Loucy (cell line): ENCODE results near the gene DNAJC5G.

Experiments used
- H2AFZ ChIP-seq: fragments of 200-600 bp; sonication (generic); 2 replicates; pipeline ENCODE4 v1.6.0; 2016; ENCODE audit warnings: antibody characterized with exemption, mild to moderate bottlenecking, low read length, moderate library complexity
- H3F3A ChIP-seq: fragments of 200-600 bp; 2 replicates; pipeline ENCODE4 v1.6.0; 2016; ENCODE audit warnings: antibody characterized with exemption, low read depth, mild to moderate bottlenecking
- H3K27me3 ChIP-seq: fragments of 200-600 bp; sonication (generic); 2 replicates; pipeline ENCODE4 v1.6.1; 2014; ENCODE audit warnings: low read length, mild to moderate bottlenecking; ENCODE audit not compliant: insufficient read depth, poor library complexity, severe bottlenecking
- H3K36me3 ChIP-seq: fragments of 200-600 bp; sonication (generic); 2 replicates; pipeline ENCODE4 v1.6.1; 2016; ENCODE audit warnings: low read length; ENCODE audit not compliant: insufficient read depth
- H3K4me1 ChIP-seq: fragments of 200-600 bp; sonication (generic); 2 replicates; pipeline ENCODE4 v1.5.1; 2014; ENCODE audit warnings: low read length, mild to moderate bottlenecking; ENCODE audit not compliant: insufficient read depth, poor library complexity, severe bottlenecking
- H3K4me2 ChIP-seq: fragments of 200-600 bp; sonication (generic); 2 replicates; pipeline ENCODE4 v1.6.0; 2014; ENCODE audit warnings: antibody characterized with exemption, low read length, low read depth, mild to moderate bottlenecking; ENCODE audit not compliant: poor library complexity, severe bottlenecking
- H3K4me3 ChIP-seq: fragments of 200-600 bp; sonication (generic); 2 replicates; pipeline ENCODE4 v1.5.1; 2014; ENCODE audit warnings: low read length, mild to moderate bottlenecking, mixed read lengths; ENCODE audit not compliant: poor library complexity, severe bottlenecking
- H3K79me2 ChIP-seq: fragments of 200-600 bp; sonication (generic); 2 replicates; pipeline ENCODE4 v1.6.1; 2014; ENCODE audit warnings: low read length; ENCODE audit not compliant: insufficient read depth
- H3K9ac ChIP-seq: fragments of 200-600 bp; sonication (generic); 2 replicates; pipeline ENCODE4 v1.6.0; 2014; ENCODE audit warnings: mild to moderate bottlenecking, low read depth, low read length, moderate library complexity; ENCODE audit not compliant: poor library complexity, severe bottlenecking
- H3K9me2 ChIP-seq: fragments of 200-600 bp; sonication (generic); replicated peaks from 2 replicates; pipeline ENCODE4 v1.6.1; 2016; ENCODE audit warnings: low read depth, low read length, mixed read lengths
- H3K9me3 ChIP-seq: fragments of 200-600 bp; sonication (generic); 2 replicates; pipeline ENCODE4 v1.6.1; 2014; ENCODE audit warnings: mild to moderate bottlenecking, antibody characterized with exemption, low read length, low read depth; ENCODE audit not compliant: insufficient read depth
- H4K20me1 ChIP-seq: fragments of 200-600 bp; sonication (generic); 2 replicates; pipeline ENCODE4 v1.6.0; 2014; ENCODE audit warnings: antibody characterized with exemption, low read length, mild to moderate bottlenecking; ENCODE audit not compliant: insufficient read depth, poor library complexity, severe bottlenecking
- CTCF ChIP-seq: fragments of 200-600 bp; sonication (generic); conservative IDR thresholded peaks from 2 replicates; pipeline ENCODE4 v1.5.1; 2014; ENCODE audit warnings: mild to moderate bottlenecking, antibody characterized with exemption, low read length
- EZH2phosphoT487 ChIP-seq: fragments of 200-600 bp; IDR thresholded peaks from 2 replicates; pipeline ENCODE4 v1.6.1; 2018; ENCODE audit warnings: antibody characterized with exemption, mild to moderate bottlenecking, moderate library complexity, borderline replicate concordance

DNAJC5G gene

GRCh38 chr2:27307545-27308358 is 32.5 kb downstream of the DNAJC5G start:
- Histone ChIP-seq H3K4me3 (no peak overlapping the region), H3K9ac (no peak overlapping the region), H4K20me1 (no peaks in the 10 kb centered on the region), H3K4me1 (no peaks in the 10 kb centered on the region), H3K9me3 (no peaks in the 10 kb centered on the region), H3K79me2 (no peaks in the 10 kb centered on the region), H3K27me3 (no peaks in the 10 kb centered on the region), H3K9me2 (no peaks in the 10 kb centered on the region), H2AFZ (no peak overlapping the region), H3K4me2 (no peak overlapping the region), H3K36me3 (no peaks in the 10 kb centered on the region), H3F3A (no peaks in the 10 kb centered on the region)
- TF ChIP-seq EZH2phosphoT487: no peak
- TF ChIP-seq CTCF: no peak

DNA sequence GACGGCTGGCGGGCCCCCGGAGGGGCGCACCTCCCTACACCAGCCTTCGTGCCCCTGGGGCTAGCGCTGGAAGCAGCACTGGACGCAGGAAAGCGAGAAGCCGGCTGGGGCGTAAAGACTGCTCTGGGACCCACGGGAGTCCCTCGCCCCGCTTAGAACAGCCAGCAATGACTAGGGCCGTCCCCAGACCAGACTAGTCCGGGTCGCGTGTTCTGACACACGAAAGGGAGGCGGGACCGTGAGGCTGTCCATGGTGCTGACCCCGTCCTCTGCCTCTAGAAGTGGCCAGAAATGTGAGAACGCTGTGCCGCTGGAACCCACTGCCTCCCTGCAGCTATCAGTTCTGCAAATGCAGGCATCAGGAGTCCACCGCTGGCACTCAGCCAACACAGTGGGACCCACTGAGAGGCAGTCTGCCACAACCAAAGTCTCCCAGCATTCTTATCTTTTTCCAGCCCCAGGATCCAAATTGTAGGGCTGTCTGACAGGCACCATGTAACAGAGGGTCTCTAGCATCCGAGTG is 33.2 kb downstream of the DNAJC5G start, which contains the start of gene UCN:
TSS of gene UCN (minus strand) at position 87 of the 523 bp plus-strand sequence. CDS start 550 bp downstream, outside the sequence.
- Histone ChIP-seq H3K9me2 (no peaks in the 10 kb centered on the region), H3K9ac (no peak within 1 kb of the TSS), H3F3A (no peaks in the 10 kb centered on the region), H3K9me3 (no peaks in the 10 kb centered on the region), H3K4me3 (no peak within 1 kb of the TSS), H2AFZ (no peak within 1 kb of the TSS), H3K27me3 (no peaks in the 10 kb centered on the region), H4K20me1 (no peaks in the 10 kb centered on the region), H3K36me3 (no peaks in the 10 kb centered on the region), H3K79me2 (no peaks in the 10 kb centered on the region), H3K4me2 (no peak within 1 kb of the TSS), H3K4me1 (no peaks in the 10 kb centered on the region)
- TF ChIP-seq EZH2phosphoT487 (no peak), CTCF (no peak)

DNA sequence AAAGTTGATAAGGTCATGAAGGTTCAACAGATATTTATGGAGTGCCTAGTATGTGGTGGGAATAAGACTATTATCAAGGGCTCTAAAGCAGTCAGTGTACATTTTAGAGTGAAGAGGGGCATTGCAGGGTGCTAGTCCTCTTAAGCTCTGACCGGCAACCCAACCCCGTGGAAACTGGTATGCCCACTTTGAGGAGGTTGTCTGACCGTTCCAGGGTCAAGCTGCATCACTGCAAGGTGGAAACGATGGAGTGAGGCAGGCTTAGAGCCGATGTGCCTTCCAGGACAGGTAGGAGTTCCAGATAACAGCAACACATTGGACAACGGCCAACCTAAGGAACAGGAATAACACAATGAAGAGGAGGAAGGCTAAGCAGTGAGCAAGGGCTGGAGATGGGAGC is 34.4 kb downstream of the DNAJC5G start:
- H4K20me1 ChIP-seq: no peaks in the 10 kb centered on the region
- TF ChIP-seq CTCF (no peak), EZH2phosphoT487 (no peak)
- no peaks in the 10 kb centered on the region for H3K36me3 ChIP-seq
- H3K4me1 ChIP-seq: peaks cover 4% of the 10 kb centered on the region
- no peak overlapping the region for H3K4me2 ChIP-seq
- no peaks in the 10 kb centered on the region for H3K27me3 ChIP-seq
- no peak overlapping the region for H3K9ac ChIP-seq
- no peaks in the 10 kb centered on the region for H3F3A ChIP-seq
- no peaks in the 10 kb centered on the region for H3K79me2 ChIP-seq
- no peak overlapping the region for H3K4me3 ChIP-seq
- H2AFZ ChIP-seq: no peak overlapping the region
- H3K9me2 ChIP-seq: no peaks in the 10 kb centered on the region
- H3K9me3 ChIP-seq: no peaks in the 10 kb centered on the region
